Panc1 (cell line): ENCODE data around the gene CCNK. TPM values are rescaled to one million over a fixed set of nuclear protein-coding genes. Genes with fewer than 3 reads are reported as not detected.

Source experiments
- ATAC-seq: fragments of 200-7000 bp; cut with Tn5 transposase; 2 replicates; pipeline ENCODE4 v1.9.1; 2020; ENCODE audit warnings: mild to moderate bottlenecking, moderate library complexity
- BruUV-seq: library from RNA; stranded (reverse); fragments of 400-500 nt; replicated peaks from 2 replicates; lab custom pipeline; 2021; lab: Mats Ljungman, UMichigan
- CTCF ChIA-PET: fragments of 300-600 bp; sonication (Branson Sonifier 250); formaldehyde crosslinking; loops from one replicate; lab custom pipeline; 2022; ENCODE audit warnings: antibody characterized with exemption; lab: Charles Lee
- POLR2A ChIA-PET: fragments of 300-600 bp; sonication (Branson Sonifier 250); formaldehyde crosslinking; loops from one replicate; lab custom pipeline; 2022; ENCODE audit warnings: antibody characterized with exemption; lab: Charles Lee
- DNase-seq: peaks from one replicate; pipeline ENCODE4 v3.0.0-alpha.2; 2010; ENCODE audit warnings: low read depth, low spot score
- H3K27ac ChIP-seq: 2 replicates; pipeline ENCODE4 v1.5.1; 2011; ENCODE audit warnings: mild to moderate bottlenecking, low read length, inconsistent platforms
- H3K27me3 ChIP-seq: fragments of 200-500 bp; sonication (Bioruptor generic); 2 replicates; pipeline ENCODE4 v1.6.0; 2014; ENCODE audit warnings: low read length, inconsistent platforms; ENCODE audit not compliant: control insufficient read depth, insufficient read depth
- H3K36me3 ChIP-seq: fragments of 200-500 bp; sonication (Bioruptor generic); 2 replicates; pipeline ENCODE4 v1.5.1; 2014; ENCODE audit warnings: inconsistent platforms, mild to moderate bottlenecking, low read length, moderate library complexity; ENCODE audit not compliant: control insufficient read depth, insufficient read depth
- H3K4me1 ChIP-seq: 2 replicates; pipeline ENCODE4 v1.5.1; 2011; ENCODE audit warnings: inconsistent platforms, mild to moderate bottlenecking, low read length, moderate library complexity; ENCODE audit not compliant: control insufficient read depth, insufficient read depth
- H3K4me3 ChIP-seq, 2 experiments: 2 replicates each; pipeline ENCODE4 v1.5.1; 2011 to 2012; ENCODE audit warnings: low read depth in 2 of 2, low read length in 2 of 2, mild to moderate bottlenecking in 2 of 2, inconsistent platforms in 1 of 2, moderate library complexity in 1 of 2
- H3K9me3 ChIP-seq: fragments of 200-500 bp; sonication (Bioruptor generic); 2 replicates; pipeline ENCODE4 v1.5.1; 2014; ENCODE audit warnings: low read depth, mild to moderate bottlenecking, inconsistent platforms, low read length, moderate library complexity; ENCODE audit not compliant: control insufficient read depth, insufficient read depth
- CTCF ChIP-seq: fragments of 450-650 bp; IDR thresholded peaks from 2 replicates; pipeline ENCODE4 v1.5.1; 2017; ENCODE audit warnings: mild to moderate bottlenecking
- POLR2AphosphoS5 ChIP-seq: IDR thresholded peaks from 2 replicates; pipeline ENCODE4 v1.6.1; 2012; ENCODE audit warnings: mild to moderate bottlenecking, low read depth, low read length, moderate library complexity
- REST ChIP-seq, 2 experiments: IDR thresholded peaks; 2 replicates each; pipeline ENCODE4 v1.6.1; 2011 to 2012; ENCODE audit warnings: low read depth in 2 of 2, control low read depth in 1 of 2, low read length in 1 of 2, mild to moderate bottlenecking in 1 of 2, moderate library complexity in 1 of 2; ENCODE audit not compliant: insufficient read depth in 1 of 2
- SIN3A ChIP-seq: IDR thresholded peaks from 2 replicates; pipeline ENCODE4 v1.6.1; 2012; ENCODE audit warnings: low read depth, mild to moderate bottlenecking, low read length, moderate library complexity, borderline replicate concordance; ENCODE audit not compliant: insufficient read depth
- TCF7L2 ChIP-seq: IDR thresholded peaks from 2 replicates; pipeline ENCODE4 v1.6.1; 2011; ENCODE audit warnings: mild to moderate bottlenecking, low read depth, low read length, inconsistent platforms
- in situ Hi-C: cut with HindIII; loops from 2 replicates; pipeline ENCODE4 v1.10.0; 2016; ENCODE audit warnings: low sequenced_read_pairs, low pct_unique_long_range_greater_than_20kb
- intact Hi-C: fragments of 100-400 bp; cut with micrococcal nuclease; formaldehyde crosslinking; loops from one replicate; pipeline ENCODE4 v1.10.0; 2022; ENCODE audit not compliant: unreplicated experiment
- total RNA-seq: library from RNA; stranded (reverse); gene quantifications from one replicate; pipeline ENCODE4 v1.2.1, GENCODE V29; 2021; ENCODE audit not compliant: unreplicated experiment

Gene CCNK
- total RNA-seq, 1 experiment from 2014 or later, result 47.8 TPM

GRCh38 chr14:99522457-99522891 is 41.3 kb downstream of the CCNK start:
- in situ Hi-C loops, result no loop called here
- peak overlapping the region; percentile 81 for H3K27ac ChIP-seq

More at GRCh38 chr14:99522457-99522891, 41.3 kb downstream of the CCNK start:
- no peak overlapping the region for H3K4me3 ChIP-seq
- no peaks in the 10 kb centered on the region for H3K9me3 ChIP-seq
- H3K4me1 ChIP-seq, result peaks cover 82% of the 10 kb centered on the region
- TF ChIP-seq REST (IDR thresholded peaks at IDR 0.05; ENCODE audit: insufficient read depth in 1 of 2, low read depth in 2 of 2, low read length in 1 of 2) (no peak), POLR2AphosphoS5 (no peak), SIN3A (no peak), TCF7L2 (no peak), CTCF (no peak)
- ATAC-seq, result peak; percentile 54
- H3K36me3 ChIP-seq, result no peaks in the 10 kb centered on the region
- no TSS peak for BruUV-seq
- ChIA-PET CTCF (interaction anchor here (1.4 kb wide), 1 partner anchor 52 kb away, joined by 3 read pairs; no protein-coding TSS in a partner anchor), POLR2A (no interaction called here)
- intact Hi-C loops, result loop anchor here (2.0 kb wide), 1 partner anchor 32 kb away; no protein-coding TSS in a partner anchor
- H3K27me3 ChIP-seq, result no peaks in the 10 kb centered on the region
- no peak for DNase-seq
